Astrocyte of the spinal cord (primary cell): ENCODE measurements around the gene LSMEM2.

Source experiments
- DNase-seq: peaks from one replicate; pipeline ENCODE4 v3.0.0; 2011; ENCODE audit warnings: low read depth, low spot score
- H3K4me3 ChIP-seq: 2 replicates; pipeline ENCODE4 v1.5.1; 2011; ENCODE audit warnings: low read depth, mild to moderate bottlenecking, low read length, moderate library complexity
- CTCF ChIP-seq: IDR thresholded peaks from 2 replicates; pipeline ENCODE4 v1.5.1; 2012; ENCODE audit warnings: low read depth, mild to moderate bottlenecking, low read length, inconsistent platforms
- in situ Hi-C: cut with HindIII; loops from 2 replicates; pipeline ENCODE4 v1.10.0; 2017; ENCODE audit warnings: low sequenced_read_pairs

The LSMEM2 gene

GRCh38 chr3:50293079-50293801 lies 14.4 kb downstream of the LSMEM2 start:
- no peak overlapping the region for H3K4me3 ChIP-seq
- DNase-seq: no peak
- TF ChIP-seq CTCF: no peak
- in situ Hi-C loops: no loop called here

- no peak for TF ChIP-seq CTCF
- H3K4me3 ChIP-seq: no peak overlapping the region
- in situ Hi-C loops: no loop called here
- no peak for DNase-seq
Observed at GRCh38 chr3:50294089-50294488, 15.2 kb downstream of the LSMEM2 start.

GRCh38 chr3:50294492-50295403 lies 15.9 kb downstream of the LSMEM2 start:
- TF ChIP-seq CTCF: no peak
- DNase-seq: no peak
- no peak overlapping the region for H3K4me3 ChIP-seq
- in situ Hi-C loops: no loop called here

GRCh38 chr3:50295553-50296431 lies 16.9 kb downstream of the LSMEM2 start:
- H3K4me3 ChIP-seq: no peak overlapping the region
- in situ Hi-C loops: no loop called here
- DNase-seq: no peak

GRCh38 chr3:50296721-50297383 lies 18.0 kb downstream of the LSMEM2 start:
- no peak overlapping the region for H3K4me3 ChIP-seq
- no peak for TF ChIP-seq CTCF
- in situ Hi-C loops: no loop called here
- DNase-seq: no peak

More at GRCh38 chr3:50295553-50296431, 16.9 kb downstream of the LSMEM2 start:
- no peak for TF ChIP-seq CTCF
